ENCODE data around the gene BCL2. TPM values are rescaled to one million over a fixed set of nuclear protein-coding genes. Genes with fewer than 3 reads are reported as not detected.
A peak's percentile ranks its signal among the peaks of the same experiment; 100 is the strongest.

BCL2 gene
- total and polyA plus RNA-seq, 4 experiments from 2014 or later = 28.5 to 50.4 (median 41.8) TPM

DNA sequence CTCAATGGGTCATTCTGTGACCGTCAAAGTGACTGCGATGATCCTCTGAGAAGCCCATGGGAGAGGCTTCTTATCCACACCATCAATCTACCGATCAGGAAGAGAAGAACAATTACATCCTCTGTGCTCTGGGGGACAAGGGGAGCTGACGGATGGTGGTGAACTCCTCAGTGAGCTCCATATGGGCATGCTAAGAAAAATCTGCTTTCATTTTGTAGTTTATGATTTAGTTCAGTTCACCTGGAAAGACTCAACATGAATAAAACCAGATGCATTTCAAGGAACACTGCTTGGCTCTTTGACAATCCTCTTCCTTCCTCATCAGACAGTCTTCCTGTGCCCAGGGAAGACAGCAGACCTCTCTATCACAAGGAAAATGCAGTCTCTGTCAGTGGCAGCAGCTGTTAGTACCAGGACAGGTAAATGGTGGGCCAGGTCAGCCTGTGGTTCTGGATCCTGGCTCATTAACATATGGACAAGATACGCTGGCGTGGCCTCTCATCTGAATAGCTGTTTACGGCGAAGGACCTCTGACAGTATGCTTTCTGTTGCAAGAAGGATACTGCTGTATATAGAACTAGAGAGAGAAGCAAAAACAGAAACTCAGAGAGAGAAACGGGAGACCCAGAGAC, 176.9 kb downstream of the BCL2 start:
- no peak overlapping the region for H3K27ac ChIP-seq (ENCODE audit: low read depth, low read length)
- no peak for DNase-seq
- H3K36me3 Mint-ChIP-seq = peaks cover 31 to 33% of the 10 kb centered on the region in 2 donors
- H3K4me3 ChIP-seq (ENCODE audit: low read length in 2 of 2) = no peak overlapping the region
- peak overlapping the region in 4 of 7 donors; percentile 17 to 55 (median 32) for H3K27ac Mint-ChIP-seq
- intact Hi-C loops (cut with micrococcal nuclease) = no loop called here
- peaks cover 48 to 77% (median 61%) of the 10 kb centered on the region in 4 donors for H3K4me1 Mint-ChIP-seq
- H3K27me3 Mint-ChIP-seq = no peaks in the 10 kb centered on the region
- no peaks in the 10 kb centered on the region for H3K27me3 ChIP-seq (ENCODE audit: insufficient read depth, low read length)
- peaks cover 16% of the 10 kb centered on the region for H3K36me3 ChIP-seq (ENCODE audit: insufficient read depth, low read length)
- H3K9me3 Mint-ChIP-seq = no peaks in the 10 kb centered on the region
- POLR2A ChIA-PET (ENCODE audit: partially characterized antibody) = interaction anchor here (0.9 to 1.6 kb wide), 3 partner anchors 9 to 158 kb away, joined by 3 to 5 read pairs (median 3); no protein-coding TSS in a partner anchor
- no peaks in the 10 kb centered on the region for H3K9me3 ChIP-seq (ENCODE audit: control insufficient read depth in 1 of 2, low read length in 2 of 2)
- H3K4me1 ChIP-seq (ENCODE audit: insufficient read depth, low read length) = peaks cover 51% of the 10 kb centered on the region
- CTCF ChIA-PET (ENCODE audit: partially characterized antibody) = interaction anchor here (1.6 to 13.4 kb wide), 5 partner anchors 11 to 181 kb away, joined by 5 to 148 read pairs (median 15); no protein-coding TSS in a partner anchor
- H3K4me3 Mint-ChIP-seq = peak overlapping the region in 1 of 8 donors; percentile 3

DNA sequence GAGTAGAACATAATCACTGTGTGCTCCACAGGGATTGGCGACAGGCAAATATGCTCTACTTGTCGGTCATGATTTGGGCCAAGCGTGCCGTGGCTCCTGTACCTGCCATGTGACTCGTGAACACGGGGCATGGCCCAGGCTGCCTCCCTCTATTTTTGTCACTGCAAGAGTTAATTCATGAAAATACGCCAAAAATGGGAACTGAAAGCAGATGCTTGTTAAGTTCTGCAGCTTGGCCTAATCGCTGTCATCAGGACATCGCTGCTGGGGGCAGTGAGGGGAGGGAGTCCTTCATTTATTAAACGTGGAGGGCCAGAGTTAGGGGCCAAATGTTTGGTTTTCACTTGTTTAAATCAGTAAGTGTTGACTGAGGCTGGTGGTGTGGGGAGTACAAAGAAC, 177.8 kb downstream of the BCL2 start:
- no peak overlapping the region for H3K4me3 ChIP-seq (ENCODE audit: low read length in 2 of 2)
- no peaks in the 10 kb centered on the region for H3K9me3 Mint-ChIP-seq
- no peaks in the 10 kb centered on the region for H3K27me3 Mint-ChIP-seq
- H3K27me3 ChIP-seq (ENCODE audit: insufficient read depth, low read length) = no peaks in the 10 kb centered on the region
- H3K4me1 ChIP-seq (ENCODE audit: insufficient read depth, low read length) = peaks cover 61% of the 10 kb centered on the region
- H3K27ac Mint-ChIP-seq = peak overlapping the region in 4 of 7 donors; percentile 36 to 64 (median 48)
- peaks cover 12% of the 10 kb centered on the region for H3K36me3 ChIP-seq (ENCODE audit: insufficient read depth, low read length)
- peak overlapping the region in 1 of 8 donors; percentile 23 for H3K4me3 Mint-ChIP-seq
- H3K9me3 ChIP-seq (ENCODE audit: control insufficient read depth in 1 of 2, low read length in 2 of 2) = no peaks in the 10 kb centered on the region
- no peak overlapping the region for H3K27ac ChIP-seq (ENCODE audit: low read depth, low read length)
- CTCF ChIA-PET (ENCODE audit: partially characterized antibody) = interaction anchor here (1.6 to 13.4 kb wide), 4 partner anchors 10 to 182 kb away, joined by 5 to 148 read pairs (median 15); no protein-coding TSS in a partner anchor
- DNase-seq = no peak
- peaks cover 31 to 32% of the 10 kb centered on the region in 2 donors for H3K36me3 Mint-ChIP-seq
- intact Hi-C loops (cut with micrococcal nuclease) = no loop called here
- H3K4me1 Mint-ChIP-seq = peaks cover 53 to 86% (median 69%) of the 10 kb centered on the region in 4 donors
- POLR2A ChIA-PET (ENCODE audit: partially characterized antibody) = interaction anchor here (0.9 to 1.6 kb wide), 3 partner anchors 10 to 159 kb away, joined by 3 to 5 read pairs (median 3); no protein-coding TSS in a partner anchor

DNA sequence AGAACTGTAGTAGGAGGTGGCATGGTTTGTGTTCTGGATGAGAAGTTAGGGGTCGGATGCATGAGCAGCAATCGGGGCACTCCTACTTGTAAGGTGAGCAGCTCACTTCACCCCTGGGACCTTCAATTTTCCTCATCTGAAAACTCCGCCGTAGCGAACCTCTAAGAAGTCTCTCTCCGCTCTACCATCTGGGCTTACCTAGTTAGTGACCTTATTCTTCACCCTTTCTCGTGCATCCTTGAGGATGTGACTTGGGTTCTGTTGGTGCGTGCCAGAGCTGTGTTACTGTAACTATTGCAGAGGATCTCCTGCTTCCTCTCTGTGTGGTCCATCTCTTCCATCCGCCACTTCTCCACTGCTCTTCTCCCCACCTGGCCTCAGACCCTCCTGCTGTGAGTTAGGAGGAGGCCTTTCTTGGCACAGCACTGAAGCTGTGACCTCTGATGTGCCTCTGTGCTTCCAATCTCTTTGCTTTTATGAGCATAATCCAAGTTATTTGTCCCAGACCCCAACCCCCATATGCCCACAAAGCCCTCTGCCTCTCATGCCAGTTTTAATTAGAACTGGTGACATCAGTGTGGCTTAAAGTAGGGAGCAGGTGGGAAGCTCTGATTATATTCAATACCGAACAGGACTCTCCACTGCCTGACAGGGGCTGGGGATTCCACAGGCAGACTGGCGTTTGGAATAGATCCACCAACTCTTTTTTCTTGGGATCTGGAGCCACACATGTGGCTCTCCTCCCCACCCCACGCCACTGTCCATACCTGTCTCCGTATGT, 178.4 kb downstream of the BCL2 start:
- H3K27me3 Mint-ChIP-seq = no peaks in the 10 kb centered on the region
- no peaks in the 10 kb centered on the region for H3K27me3 ChIP-seq (ENCODE audit: insufficient read depth, low read length)
- H3K9me3 ChIP-seq (ENCODE audit: control insufficient read depth in 1 of 2, low read length in 2 of 2) = no peaks in the 10 kb centered on the region
- intact Hi-C loops (cut with micrococcal nuclease) = no loop called here
- CTCF ChIA-PET (ENCODE audit: partially characterized antibody) = interaction anchor here (1.5 to 13.4 kb wide), 5 partner anchors 10 to 182 kb away, joined by 3 to 148 read pairs (median 10); no protein-coding TSS in a partner anchor
- H3K4me3 ChIP-seq (ENCODE audit: low read length in 2 of 2) = no peak overlapping the region
- peak overlapping the region in 2 of 8 donors; percentile 40 to 51 for H3K4me3 Mint-ChIP-seq
- H3K27ac Mint-ChIP-seq = peak overlapping the region in 4 of 7 donors; percentile 57 to 88 (median 68)
- no peak for DNase-seq
- H3K27ac ChIP-seq (ENCODE audit: low read depth, low read length) = no peak overlapping the region
- H3K36me3 Mint-ChIP-seq = peaks cover 30 to 32% of the 10 kb centered on the region in 2 donors
- POLR2A ChIA-PET (ENCODE audit: partially characterized antibody) = interaction anchor here (4.0 to 5.4 kb wide), 2 partner anchors 10 to 177 kb away, joined by 18 to 42 read pairs; partner anchors contain the start of gene BCL2
- H3K9me3 Mint-ChIP-seq = no peaks in the 10 kb centered on the region
- peaks cover 66% of the 10 kb centered on the region for H3K4me1 ChIP-seq (ENCODE audit: insufficient read depth, low read length)
- peaks cover 57 to 90% (median 73%) of the 10 kb centered on the region in 4 donors for H3K4me1 Mint-ChIP-seq
- H3K36me3 ChIP-seq (ENCODE audit: insufficient read depth, low read length) = peaks cover 8% of the 10 kb centered on the region

DNA sequence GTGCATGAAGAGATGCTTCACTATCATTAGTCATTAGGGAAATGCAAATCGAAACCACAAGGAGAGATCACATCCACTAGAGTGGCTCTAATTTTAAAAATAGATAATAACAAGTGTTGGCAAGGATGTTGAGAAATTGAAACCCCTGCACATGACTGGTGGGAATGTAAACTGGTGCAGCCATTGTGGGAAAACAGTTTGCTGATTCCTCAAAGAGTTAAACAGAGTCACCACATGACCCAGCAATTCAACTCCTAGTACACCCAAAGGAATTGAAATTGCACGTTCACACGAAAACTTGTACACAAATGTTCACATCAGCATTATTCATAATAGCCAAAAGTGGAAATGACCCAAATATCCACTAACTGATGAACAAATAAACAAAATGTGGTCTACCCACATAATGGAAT, 179.5 kb downstream of the BCL2 start:
- H3K27ac ChIP-seq (ENCODE audit: low read depth, low read length) = no peak overlapping the region
- CTCF ChIA-PET (ENCODE audit: partially characterized antibody) = interaction anchor here (1.5 to 13.4 kb wide), 5 partner anchors 8 to 178 kb away, joined by 3 to 148 read pairs (median 10); no protein-coding TSS in a partner anchor
- DNase-seq = no peak
- Mint-ChIP-seq H3K36me3 (peaks cover 27 to 36% of the 10 kb centered on the region in 2 donors), H3K4me3 (peak overlapping the region in 1 of 8 donors; percentile 6), H3K4me1 (peaks cover 63 to 94% (median 79%) of the 10 kb centered on the region in 4 donors), H3K9me3 (no peaks in the 10 kb centered on the region), H3K27me3 (no peaks in the 10 kb centered on the region), H3K27ac (peak overlapping the region in 5 of 7 donors; percentile 29 to 76 (median 71))
- intact Hi-C loops (cut with micrococcal nuclease) = no loop called here
- POLR2A ChIA-PET (ENCODE audit: partially characterized antibody) = interaction anchor here (0.9 to 5.6 kb wide), 6 partner anchors 9 to 182 kb away, joined by 4 to 54 read pairs (median 18); partner anchors contain the start of gene BCL2
- H3K36me3 ChIP-seq (ENCODE audit: insufficient read depth, low read length) = peaks cover 8% of the 10 kb centered on the region
- peaks cover 75% of the 10 kb centered on the region for H3K4me1 ChIP-seq (ENCODE audit: insufficient read depth, low read length)
- no peaks in the 10 kb centered on the region for H3K9me3 ChIP-seq (ENCODE audit: control insufficient read depth in 1 of 2, low read length in 2 of 2)
- H3K4me3 ChIP-seq (ENCODE audit: low read length in 2 of 2) = no peak overlapping the region
- no peaks in the 10 kb centered on the region for H3K27me3 ChIP-seq (ENCODE audit: insufficient read depth, low read length)

DNA sequence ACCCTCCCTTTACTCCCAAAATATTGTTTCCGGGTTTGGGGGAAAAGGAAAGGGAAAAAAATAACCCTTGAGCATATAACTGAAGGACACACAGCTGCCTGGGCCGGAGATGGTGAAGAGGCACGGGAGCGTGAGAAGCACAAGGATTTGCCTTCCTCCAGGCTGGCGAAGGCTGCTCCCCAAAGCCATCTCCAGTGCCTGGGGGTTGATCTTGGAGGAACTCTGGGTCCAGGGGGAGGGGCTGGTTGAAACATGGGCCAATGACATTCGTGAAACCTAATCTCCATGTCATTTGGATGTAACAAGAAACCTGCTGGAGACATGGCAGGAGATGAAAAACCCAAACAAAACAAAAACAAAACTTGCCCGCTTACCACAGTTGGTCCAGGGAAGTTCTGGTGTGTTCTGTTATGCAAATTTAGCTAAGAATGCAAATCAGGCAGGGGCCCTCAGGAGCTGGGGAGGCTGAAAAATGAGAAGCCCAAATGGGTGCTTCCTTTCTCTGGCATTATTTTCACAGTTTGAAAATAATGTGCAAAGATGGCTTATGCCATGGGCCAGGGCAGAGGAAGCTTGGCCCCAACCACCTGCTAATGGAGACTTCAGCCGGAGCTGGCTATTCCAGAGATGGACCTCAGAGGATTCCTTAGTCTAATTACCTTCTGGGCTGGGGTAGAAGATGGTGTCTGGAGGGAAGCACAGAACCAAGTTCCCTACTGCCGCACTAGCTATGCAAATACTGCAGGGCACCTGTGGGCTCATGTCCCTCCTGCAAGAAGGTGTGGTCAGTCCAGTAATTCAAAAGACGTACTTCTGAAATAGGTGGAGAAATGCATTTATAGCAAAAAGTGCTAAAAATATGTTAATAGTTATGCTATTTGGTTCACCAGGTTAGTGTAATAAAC, 180.9 kb downstream of the BCL2 start:
- Histone ChIP-seq H3K4me1 (ENCODE audit: insufficient read depth, low read length) (peaks cover 70% of the 10 kb centered on the region), H3K27ac (ENCODE audit: low read depth, low read length) (peak overlapping the region; percentile 32), H3K9me3 (ENCODE audit: control insufficient read depth in 1 of 2, low read length in 2 of 2) (no peaks in the 10 kb centered on the region), H3K36me3 (ENCODE audit: insufficient read depth, low read length) (peaks cover 8% of the 10 kb centered on the region), H3K4me3 (ENCODE audit: low read length in 2 of 2) (peak overlapping the region; percentile 23 to 53), H3K27me3 (ENCODE audit: insufficient read depth, low read length) (no peaks in the 10 kb centered on the region)
- Mint-ChIP-seq H3K36me3 (peaks cover 20 to 29% of the 10 kb centered on the region in 2 donors), H3K4me3 (peak overlapping the region; percentile 82 to 92 (median 88)), H3K9me3 (no peaks in the 10 kb centered on the region), H3K27ac (peak overlapping the region; percentile 76 to 96 (median 94)), H3K27me3 (no peaks in the 10 kb centered on the region), H3K4me1 (peaks cover 57 to 90% (median 73%) of the 10 kb centered on the region in 4 donors)
- intact Hi-C loops (cut with micrococcal nuclease) = loop anchor here (1.0 kb wide), 2 partner anchors 17 to 181 kb away; partner anchors contain the start of gene BCL2
- ChIA-PET CTCF (ENCODE audit: partially characterized antibody) (interaction anchor here (1.1 to 13.4 kb wide), 7 partner anchors 7 to 184 kb away, joined by 3 to 148 read pairs (median 9); no protein-coding TSS in a partner anchor), POLR2A (ENCODE audit: partially characterized antibody) (interaction anchor here (0.7 to 5.6 kb wide), 12 partner anchors 8 to 184 kb away, joined by 3 to 54 read pairs (median 5); partner anchors contain the start of gene BCL2)
- no peak for DNase-seq

DNA sequence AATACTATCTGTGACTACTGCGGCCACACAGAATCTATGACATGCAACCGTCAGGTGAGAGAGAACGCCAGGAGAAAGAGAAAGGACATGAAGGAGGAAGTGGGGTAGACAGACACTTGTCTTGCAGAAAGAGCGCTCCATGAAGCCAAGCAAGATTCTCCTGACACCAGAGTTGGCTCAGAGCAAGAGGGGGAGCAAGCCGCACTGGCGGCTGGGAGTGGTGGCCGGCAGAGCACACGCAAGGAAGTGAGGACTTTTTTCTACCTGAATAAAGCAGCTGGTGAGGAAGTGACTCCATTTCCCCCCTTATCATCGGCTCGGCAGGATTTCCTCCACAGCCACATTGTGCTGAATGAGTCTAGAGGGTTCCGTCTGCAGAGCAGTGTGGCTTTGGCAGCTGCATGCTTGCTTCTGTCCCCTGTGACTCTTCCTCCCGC, 181.6 kb downstream of the BCL2 start:
- Histone ChIP-seq H3K4me3 (ENCODE audit: low read length in 2 of 2) (peak overlapping the region in 1 of 2 donors; percentile 23), H3K27ac (ENCODE audit: low read depth, low read length) (peak overlapping the region; percentile 32), H3K36me3 (ENCODE audit: insufficient read depth, low read length) (peaks cover 8% of the 10 kb centered on the region), H3K27me3 (ENCODE audit: insufficient read depth, low read length) (no peaks in the 10 kb centered on the region), H3K9me3 (ENCODE audit: control insufficient read depth in 1 of 2, low read length in 2 of 2) (no peaks in the 10 kb centered on the region), H3K4me1 (ENCODE audit: insufficient read depth, low read length) (peaks cover 64% of the 10 kb centered on the region)
- peak; percentile 58 to 82 (median 65) for DNase-seq
- H3K27me3 Mint-ChIP-seq = no peaks in the 10 kb centered on the region
- CTCF ChIA-PET (ENCODE audit: partially characterized antibody) = interaction anchor here (1.6 to 13.4 kb wide), 5 partner anchors 10 to 184 kb away, joined by 4 to 148 read pairs (median 9); no protein-coding TSS in a partner anchor
- intact Hi-C loops (cut with micrococcal nuclease) = loop anchor here (1.0 kb wide), 2 partner anchors 17 to 181 kb away; partner anchors contain the start of gene BCL2
- H3K4me3 Mint-ChIP-seq = peak overlapping the region; percentile 82 to 92 (median 88)
- H3K27ac Mint-ChIP-seq = peak overlapping the region; percentile 76 to 96 (median 94)
- no peaks in the 10 kb centered on the region for H3K9me3 Mint-ChIP-seq
- POLR2A ChIA-PET (ENCODE audit: partially characterized antibody) = interaction anchor here (0.7 to 5.6 kb wide), 10 partner anchors 9 to 185 kb away, joined by 3 to 54 read pairs (median 6); partner anchors contain the start of gene BCL2
- H3K4me1 Mint-ChIP-seq = peaks cover 53 to 83% (median 68%) of the 10 kb centered on the region in 4 donors
- peaks cover 20 to 27% of the 10 kb centered on the region in 2 donors for H3K36me3 Mint-ChIP-seq

Measured in CD4-positive, alpha-beta memory T cell (primary cell).